Renal cortex interstitium (tissue), 11 donors: ENCODE data around the gene NPSR1. TPM values are rescaled to one million over a fixed set of nuclear protein-coding genes. Genes with fewer than 3 reads are reported as not detected.

Experiments
- DNase-seq, 11 donors: peaks; one replicate each; pipeline ENCODE4 v3.0.0-alpha.2; 2013; ENCODE audit warnings: low read depth in 9 of 11, low spot score in 4 of 11; ENCODE audit errors: extremely low read depth in 1 of 11
- polyA plus RNA-seq, 3 donors: library from polyadenylated mRNA; unstranded; fragments of 120-200 nt; gene quantifications; one replicate each; pipeline ENCODE4 v1.2.1, GENCODE V29; 2013; ENCODE audit not compliant: insufficient read length in 3 of 3

NPSR1 gene
- polyA plus RNA-seq, 3 donors: 0.21 TPM; not detected in 2

DNA sequence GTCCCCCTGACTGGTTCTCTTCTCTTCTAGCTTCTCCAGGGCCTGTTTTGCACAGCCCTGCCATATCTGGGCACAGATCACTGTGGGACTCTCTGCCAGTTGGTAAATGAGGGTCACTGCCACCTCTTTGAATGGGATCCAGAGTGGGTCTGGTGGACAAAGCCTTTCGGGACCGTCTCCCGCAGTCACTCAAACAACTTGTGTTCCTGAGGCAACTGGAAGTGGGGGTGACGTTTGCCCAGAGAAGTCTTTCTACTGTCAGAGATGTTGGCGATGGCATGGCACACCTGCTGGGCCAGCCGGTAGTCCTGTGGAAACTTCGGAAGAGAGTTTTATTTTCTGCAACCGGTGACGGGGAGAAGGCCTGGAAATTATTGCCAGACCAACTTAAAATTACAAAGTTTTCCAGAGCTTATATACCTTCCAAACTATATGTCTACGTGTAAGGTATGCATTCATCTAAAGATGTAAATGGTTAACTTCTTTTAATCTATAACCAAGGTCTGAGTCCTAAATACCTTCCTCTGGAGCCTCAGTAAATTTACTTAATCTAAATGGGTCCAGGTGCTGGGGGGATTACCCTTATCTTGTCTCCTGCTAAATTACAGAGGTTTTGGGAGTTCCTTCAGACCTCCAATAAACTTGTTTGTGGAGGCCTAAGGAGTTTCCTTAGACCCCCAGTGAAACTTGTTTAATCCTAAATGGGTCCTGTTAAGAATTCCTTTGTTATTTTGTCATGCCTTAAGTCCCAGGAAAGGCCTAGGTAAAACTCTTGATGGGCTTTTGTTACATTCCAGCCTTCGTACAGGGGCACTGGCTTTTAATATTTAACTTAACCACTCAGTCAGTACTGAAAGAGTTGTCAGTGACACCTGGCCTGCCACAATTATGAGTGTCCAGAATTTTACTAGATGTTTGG is 94.0 kb downstream of the NPSR1 start:
- peak in 1 of 11 donors; percentile 28 for DNase-seq

DNA sequence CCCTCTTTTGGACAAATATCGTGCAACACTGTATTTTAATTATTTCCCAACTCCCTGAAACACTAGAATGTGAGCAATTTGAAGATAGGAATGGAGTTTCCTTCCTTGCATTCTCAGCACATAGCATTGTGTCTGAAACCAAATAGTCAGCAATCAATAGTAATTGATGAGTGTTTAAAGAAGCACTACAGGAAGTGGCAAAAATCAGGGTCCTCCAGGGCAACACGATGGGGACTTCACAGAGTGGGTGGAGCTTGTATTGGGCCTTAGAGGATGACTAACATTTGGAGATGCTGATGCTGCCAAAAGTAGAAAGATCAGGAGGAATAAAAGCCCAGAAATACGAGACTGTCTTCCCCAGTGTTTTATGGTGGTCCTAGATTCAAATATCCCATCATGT is 94.9 kb downstream of the NPSR1 start:
- DNase-seq: no peak

DNA sequence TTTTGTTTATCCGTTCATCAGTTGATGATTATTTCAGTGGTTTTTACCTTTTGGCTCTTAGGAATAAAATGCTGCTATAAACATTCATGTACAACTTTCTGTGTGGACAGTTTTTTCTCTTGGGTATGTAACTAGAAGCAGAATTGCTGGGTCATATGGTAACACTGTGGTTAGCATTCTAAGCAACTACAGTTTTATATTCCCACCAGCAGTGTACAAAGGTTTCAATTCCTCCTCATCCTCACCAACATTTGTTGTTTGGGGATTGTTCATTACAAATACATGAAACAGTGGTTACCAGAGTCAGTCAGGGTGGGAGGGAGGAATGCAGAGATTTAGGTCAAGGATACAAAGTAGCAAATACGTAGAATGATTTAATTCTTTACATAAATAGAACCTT is 97.0 kb downstream of the NPSR1 start:
- DNase-seq: no peak

DNA sequence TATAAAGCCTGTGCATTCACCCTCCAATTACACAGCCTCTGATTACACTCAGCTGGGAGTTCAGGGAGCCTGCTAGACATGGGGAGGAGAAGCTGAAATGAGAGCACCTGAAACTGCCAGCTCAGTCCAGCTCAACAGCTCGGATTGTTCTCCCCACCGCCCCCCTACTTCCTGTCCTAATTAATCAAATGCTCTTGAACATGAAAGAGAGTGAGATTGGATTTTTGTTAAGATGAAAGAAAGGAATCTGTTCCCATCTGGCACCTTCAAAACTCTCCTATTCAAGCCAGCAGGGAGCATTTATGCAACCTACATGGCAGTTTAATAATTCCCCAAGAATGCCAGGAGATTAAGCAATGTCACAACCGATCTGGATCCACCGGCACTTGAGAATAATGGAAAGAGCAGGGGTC is 98.0 kb downstream of the NPSR1 start:
- no peak for DNase-seq

- DNase-seq: no peak
Measured at GRCh38 chr7:34756691-34757090, 98.7 kb downstream of the NPSR1 start.

- no peak for DNase-seq
Measured at GRCh38 chr7:34757570-34758110, 99.6 kb downstream of the NPSR1 start.

GRCh38 chr7:34758111-34758601 is 100.1 kb downstream of the NPSR1 start:
- DNase-seq: no peak

DNA sequence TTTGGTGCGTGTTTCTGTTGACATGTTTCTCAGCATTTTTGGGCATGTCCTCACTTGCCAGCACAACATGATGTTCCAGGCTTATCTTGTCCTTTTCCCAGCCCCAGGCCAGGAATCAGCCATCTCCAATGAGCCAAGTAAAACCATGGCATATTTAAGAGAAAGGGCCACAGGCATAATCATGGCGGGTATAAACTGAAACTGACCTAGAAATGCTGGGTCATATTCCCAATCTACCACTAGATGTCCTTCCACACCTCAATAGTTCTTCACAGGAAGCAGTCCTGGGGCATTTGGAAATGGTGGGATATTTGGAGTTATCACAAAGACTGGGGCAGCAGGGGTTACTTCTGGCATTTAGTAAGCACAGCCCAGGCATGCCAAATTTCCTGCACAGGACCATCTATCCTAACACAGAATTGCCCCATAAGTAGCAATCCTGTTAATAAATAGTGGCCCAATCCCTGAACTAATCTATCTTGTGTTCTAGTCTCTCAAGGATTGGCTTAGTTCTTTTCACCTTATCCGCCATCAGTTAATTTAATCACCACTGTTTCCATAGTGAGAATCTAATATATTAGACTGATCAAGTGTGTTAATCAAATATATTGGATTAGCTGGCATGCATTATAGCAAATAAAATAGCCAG is 101.6 kb downstream of the NPSR1 start:
- no peak for DNase-seq

- DNase-seq: no peak
Measured at GRCh38 chr7:34760271-34760670, 102.3 kb downstream of the NPSR1 start.

GRCh38 chr7:34761206-34761605 is 103.2 kb downstream of the NPSR1 start:
- DNase-seq: no peak

GRCh38 chr7:34761627-34762026 is 103.6 kb downstream of the NPSR1 start:
- DNase-seq: no peak

DNA sequence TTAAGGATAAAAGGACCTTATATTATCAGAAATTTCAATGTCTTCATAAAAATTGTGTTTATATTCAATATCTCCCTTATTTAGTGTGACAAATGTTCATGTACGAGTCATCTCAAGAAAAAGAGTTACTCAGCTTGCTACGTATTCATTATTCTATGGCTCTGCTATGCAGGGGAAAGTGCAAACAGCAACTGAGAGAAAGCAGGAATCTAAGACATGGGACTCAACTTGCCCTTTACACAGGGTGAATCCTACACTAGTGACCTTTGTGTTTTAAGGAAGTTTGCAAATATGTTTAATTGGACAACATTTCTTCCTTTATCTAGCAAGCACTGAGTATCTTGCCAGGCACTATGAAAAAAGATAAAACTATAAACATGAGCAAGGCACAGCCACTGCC is 104.7 kb downstream of the NPSR1 start:
- no peak for DNase-seq

- no peak for DNase-seq
Measured at GRCh38 chr7:34772296-34772938, 114.4 kb downstream of the NPSR1 start.

DNA sequence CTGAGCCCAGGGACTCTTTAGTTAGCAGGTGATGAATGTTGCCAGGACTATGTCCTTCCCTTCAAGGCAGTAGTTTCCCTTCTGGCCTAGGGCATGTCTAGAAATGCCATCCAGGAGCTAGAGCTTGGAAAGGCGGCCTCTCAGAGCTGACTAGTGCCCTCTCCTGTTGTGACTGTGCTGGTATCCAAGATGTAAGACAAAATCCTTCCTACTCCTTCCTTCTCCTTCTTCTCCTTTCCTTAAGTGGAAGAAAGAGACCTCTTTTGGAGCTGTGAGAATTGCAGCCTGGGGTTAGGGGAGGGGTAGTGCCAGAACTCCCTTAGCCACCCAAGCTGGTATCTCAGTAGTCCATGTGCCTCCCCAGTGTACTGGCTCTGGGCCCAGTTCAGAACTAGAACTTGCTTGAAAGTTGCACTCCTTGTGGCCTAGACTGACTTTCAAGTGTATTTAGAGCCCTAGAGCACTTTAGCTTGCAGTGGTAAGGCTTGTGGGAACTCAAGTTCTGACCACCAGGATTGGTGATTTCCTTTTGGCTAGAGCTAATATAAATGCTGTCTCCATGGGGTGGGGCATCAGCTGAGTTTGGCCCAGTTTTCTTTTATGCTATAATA is 118.8 kb downstream of the NPSR1 start:
- no peak for DNase-seq

- no peak for DNase-seq
Measured at GRCh38 chr7:34780546-34780945, 122.5 kb downstream of the NPSR1 start.

- DNase-seq: no peak
Measured at GRCh38 chr7:34787586-34787985, 129.6 kb downstream of the NPSR1 start.

GRCh38 chr7:34806831-34807230 is 148.8 kb downstream of the NPSR1 start:
- no peak for DNase-seq

DNA sequence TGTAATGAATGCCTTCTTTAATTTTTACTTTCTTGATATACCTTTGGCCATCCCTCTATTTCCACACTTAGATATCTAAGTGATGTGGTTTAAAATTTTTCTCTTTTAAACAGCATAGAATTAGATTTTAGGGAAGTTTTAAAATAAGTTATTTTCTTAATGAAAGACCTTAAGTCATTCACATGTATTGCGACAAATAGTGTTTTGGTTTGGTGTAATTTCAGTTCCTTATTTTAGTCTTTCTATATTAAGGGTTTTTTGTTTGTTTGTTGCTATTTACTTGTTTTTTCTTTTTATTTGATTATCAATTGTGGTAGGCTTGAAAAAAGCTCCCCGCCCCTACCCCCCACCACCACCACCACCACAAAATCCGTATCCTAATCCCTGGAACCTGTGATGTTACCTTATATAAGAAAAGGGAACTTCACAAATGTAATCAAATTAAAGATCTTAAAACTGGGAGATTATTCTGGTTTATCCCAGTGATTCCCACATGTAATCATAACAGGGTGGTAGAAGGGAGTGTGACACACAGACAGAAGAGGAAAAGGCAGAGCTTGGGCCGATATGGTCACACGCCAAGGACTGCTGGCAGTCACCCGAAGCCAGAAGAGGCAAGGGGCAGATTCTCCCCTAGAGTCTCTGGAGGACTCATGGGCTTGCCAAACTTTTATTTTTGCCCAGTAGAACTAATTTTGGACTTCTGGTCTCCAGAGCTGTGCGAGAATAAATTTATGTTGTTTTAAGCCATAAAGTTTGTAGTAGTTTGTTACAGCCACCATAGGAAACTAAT is 149.7 kb downstream of the NPSR1 start:
- DNase-seq: no peak
